Hematopoietic multipotent progenitor cell treated with erythropoietin and hydrocortisone succinate and interleukin-3 and kit ligand, for 4 days (in vitro differentiated cells): ENCODE data around the gene FLNB.
"Not testable (repeated sequence)": the region's sequence is repeated elsewhere in the genome, so short reads cannot be mapped to it uniquely, and the experiment has no call there.

Experiments used
- DNase-seq: peaks from one replicate; pipeline ENCODE4 v3.0.0-alpha.2; 2015

FLNB gene

DNA sequence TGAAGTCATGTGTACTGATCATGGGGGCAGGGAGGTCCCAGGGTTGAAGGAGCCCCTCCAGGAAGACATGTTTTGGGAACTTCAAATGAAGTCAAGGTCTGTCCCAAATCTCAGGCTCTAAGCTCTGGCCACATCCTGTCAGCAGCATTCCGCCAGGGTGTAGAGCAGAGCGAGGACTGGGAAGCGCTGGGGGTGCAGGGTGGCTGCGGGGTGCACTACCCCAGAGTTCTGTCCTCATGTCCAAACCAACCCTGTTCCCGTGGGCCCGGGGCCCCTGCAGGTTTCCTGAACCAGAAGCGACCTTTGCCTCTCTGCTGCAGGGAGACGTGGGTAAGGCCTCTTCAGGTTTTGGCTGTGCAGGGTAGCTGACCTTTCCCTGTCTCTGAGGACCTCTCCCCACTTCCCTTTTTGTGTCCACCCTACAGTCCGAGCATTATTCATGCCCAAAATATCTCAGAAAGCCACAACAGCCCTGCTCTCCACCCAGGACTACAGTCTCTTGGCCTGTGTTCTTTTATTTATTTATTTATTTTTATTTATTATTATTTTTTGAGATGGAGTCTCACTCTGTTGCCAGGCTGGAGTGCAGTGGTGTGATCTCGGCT lies 26.6 kb upstream of the FLNB start:
- no peak for DNase-seq

DNA sequence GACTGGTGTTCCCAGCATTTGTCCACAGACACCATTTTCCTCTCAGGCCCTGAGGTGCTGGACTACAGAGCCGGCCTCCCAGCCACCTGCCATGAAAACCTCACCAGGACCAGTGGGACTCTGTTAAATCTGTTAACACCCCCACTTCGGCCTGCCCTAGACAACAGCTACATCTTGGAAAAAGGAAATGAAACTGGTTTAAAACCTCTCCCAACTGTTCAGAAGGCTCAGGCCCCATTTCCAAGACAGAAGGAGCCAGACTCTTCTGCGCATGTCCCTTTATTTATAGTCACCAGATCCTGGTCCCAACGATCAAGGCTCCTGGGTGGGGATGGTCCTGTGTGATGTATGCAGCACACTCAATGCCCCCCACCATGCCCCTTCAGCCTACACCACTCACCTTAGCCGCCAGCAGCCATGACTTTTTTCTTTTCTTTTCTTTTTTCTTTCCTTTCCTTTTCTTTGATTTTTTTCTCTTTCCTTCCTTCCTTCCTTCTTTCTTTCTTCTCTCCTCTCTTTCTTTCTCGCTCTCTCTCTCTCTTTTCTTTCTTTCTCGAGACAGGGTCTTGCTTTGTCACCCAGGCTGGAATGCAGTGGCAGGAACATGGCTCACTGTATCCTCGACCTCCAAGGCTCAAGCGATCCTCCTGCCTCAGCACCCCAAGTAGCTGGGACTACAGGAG lies 25.5 kb upstream of the FLNB start:
- DNase-seq: no peak

DNA sequence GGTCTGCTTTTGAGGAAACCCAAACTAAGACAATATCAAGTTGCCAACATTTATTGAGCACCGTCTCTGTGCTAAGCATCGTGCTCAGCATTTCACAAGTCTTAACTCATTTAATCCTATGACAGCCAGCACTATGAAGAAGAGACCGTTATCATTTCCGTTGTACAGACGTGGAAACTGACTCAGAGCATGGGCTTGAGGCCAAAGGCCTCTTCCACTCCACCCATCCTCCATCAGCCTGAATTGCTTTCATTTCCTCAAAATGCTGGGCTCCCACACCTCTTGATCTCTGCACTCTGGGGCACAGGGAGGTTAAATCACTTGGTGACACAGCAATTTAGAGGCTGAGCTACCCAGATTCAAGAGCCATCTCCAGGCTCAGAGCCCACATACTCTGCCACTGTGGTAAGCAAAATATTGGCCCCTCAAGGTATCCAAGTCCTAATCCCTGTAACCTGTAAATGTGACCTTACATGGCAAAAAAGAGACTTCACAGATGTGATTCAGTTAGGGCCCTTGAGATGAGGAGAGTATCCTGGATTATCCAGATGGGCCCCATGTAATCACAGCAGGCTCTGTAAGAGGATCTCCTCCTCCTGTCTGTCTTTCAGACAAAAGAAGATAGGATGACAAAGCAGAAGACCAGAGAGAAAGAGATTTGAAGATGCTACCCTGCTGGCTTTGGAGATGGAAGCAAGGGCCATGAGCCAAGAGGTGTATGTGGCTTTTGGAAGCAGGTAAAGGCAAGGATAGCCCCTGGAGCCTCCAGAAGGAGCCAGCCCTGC lies 24.3 kb upstream of the FLNB start:
- peak; percentile 96 for DNase-seq

DNA sequence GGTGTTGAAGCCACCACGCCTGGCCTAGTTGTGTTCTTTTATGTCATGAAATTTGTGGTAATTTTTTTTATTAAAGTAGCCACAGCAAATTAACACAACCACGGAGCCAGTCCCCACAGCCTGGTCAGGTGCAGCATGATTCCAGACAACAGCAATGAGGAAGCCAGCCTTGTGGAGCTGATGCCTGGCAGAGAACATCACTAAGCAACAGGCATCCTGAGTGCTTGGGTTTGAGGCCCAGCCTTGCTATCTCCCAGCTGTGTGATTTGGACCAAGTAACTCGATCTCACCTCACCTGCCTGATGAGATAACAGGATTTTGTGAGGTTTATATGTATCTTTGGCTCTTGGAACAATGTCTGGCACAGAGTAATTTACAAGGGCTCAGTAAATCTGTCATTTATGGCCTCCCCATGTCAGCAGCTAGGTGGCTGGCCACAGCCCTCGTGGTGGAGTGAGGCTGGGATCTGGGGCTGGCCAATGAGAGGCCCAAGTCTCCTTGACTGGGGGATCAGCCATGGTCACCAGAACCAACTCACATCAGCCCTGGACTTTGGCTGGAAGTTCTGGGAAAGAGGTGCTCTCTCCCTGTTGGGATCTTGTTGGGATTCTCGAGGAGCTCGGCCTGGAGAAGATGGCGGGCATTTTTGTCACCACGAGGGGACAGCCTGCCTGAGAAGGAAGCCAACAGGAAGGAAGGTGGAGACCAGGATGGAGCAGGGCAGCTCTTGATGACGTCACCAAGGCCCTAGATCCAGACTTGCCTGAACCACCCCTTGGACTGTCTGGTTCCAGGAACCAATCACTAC lies 22.8 kb upstream of the FLNB start:
- DNase-seq: peak; percentile 22

DNA sequence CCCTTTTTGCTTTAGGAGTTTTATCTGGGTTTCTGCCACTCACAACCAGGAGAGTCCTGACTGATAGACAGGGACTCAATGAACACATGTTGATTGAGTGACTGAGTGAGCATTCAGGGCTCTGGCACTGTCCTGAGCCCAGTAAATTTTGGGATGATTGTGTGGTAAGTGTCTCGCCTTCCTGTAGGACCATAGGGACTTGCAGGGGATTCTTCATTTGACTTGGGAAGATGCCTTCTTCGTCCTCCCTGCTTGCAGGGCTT lies 22.3 kb upstream of the FLNB start:
- no peak for DNase-seq

DNA sequence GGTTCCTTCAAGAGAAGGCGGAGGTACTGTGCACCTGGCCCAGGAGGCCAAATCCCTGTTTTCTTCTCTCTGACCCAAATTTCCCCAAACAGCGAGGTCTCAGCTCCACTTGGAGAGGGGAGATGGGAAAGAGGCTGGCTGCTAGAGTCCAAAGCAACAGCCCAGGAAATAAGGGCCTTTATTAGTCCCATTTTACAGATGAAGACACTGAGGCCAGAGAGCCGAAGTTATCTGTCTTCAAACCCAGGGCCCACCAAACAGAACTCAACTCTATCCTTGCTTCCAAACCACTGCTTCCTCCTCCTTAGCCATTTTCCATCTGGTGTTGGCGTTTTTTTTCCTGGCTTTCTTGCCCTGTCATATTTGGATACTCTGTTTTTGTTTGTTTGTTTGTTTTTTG lies 22.0 kb upstream of the FLNB start:
- no peak for DNase-seq

DNA sequence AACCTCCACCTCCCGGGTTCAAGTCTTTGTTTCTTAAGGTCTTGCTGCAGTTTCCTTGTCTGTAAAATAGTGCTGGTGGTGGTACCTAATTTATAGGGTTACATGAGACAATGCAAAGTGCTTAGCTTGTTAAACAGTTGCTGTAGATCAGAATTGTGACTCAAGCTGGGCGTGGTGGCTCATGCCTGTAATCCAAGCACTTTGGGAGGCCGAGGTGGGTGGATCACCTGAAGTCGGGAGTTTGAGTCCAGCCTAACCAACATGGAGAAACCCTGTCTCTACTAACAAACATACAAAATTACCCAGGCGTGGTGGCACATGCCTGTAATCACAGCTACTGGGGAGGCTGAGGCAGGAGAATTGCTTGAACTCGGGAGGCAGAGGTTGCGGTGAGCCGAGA lies 19.0 kb upstream of the FLNB start:
- DNase-seq: not testable (repeated sequence)

DNA sequence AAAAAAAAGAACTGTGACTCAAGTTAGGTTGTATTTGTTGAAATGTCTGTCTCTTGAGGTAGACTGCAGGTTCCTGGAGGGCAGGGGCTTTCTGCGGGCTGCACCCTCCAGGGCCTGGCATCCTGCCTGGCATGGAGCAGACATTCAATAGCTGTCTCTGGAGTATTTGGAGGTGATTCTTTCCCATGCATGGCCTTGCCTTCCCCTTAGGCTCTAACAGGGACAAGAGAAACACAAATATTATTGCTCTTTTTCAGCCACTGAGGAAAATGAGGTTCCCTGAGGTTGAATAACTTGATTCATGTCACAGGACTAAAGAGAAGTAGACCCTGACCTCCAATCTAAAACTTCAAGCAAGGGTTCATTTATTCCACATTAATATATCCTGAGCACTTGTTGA lies 18.6 kb upstream of the FLNB start:
- no peak for DNase-seq

DNA sequence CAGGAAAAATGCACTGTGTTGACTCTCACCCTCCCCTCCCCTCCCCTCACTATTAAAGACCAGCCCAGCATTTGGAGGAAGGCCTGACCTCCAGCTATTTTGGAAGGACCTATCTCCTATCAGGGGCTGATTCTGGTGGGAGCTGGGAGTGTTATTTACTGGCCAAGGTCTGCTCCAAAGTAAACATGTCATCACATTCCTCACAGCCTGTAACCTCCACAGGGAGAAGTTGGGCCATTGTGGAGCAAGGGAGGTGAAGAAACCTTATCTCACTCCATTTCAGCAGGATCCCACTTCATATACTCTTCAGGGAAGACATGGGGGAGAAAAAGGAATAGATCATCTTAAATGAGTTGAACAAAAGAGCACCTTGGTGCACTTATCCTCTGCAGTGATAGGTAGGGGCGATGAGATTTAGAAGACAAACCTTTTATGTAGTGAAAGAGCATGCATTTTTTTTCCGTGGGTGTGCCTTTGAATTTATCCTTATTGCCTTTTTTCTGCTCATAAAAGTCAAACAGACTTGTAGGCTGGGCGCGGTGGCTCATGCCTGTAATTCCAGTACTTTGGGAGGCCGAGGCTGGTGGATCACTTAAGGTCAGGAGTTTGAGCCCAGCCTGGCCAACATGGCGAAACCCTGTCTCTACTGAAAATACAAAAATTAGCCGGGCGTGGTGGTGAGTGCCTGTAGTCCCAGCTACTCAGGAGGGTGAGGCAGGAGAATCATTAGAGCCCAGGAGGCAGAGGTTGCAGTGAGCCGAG lies 15.6 kb upstream of the FLNB start:
- no peak for DNase-seq

DNA sequence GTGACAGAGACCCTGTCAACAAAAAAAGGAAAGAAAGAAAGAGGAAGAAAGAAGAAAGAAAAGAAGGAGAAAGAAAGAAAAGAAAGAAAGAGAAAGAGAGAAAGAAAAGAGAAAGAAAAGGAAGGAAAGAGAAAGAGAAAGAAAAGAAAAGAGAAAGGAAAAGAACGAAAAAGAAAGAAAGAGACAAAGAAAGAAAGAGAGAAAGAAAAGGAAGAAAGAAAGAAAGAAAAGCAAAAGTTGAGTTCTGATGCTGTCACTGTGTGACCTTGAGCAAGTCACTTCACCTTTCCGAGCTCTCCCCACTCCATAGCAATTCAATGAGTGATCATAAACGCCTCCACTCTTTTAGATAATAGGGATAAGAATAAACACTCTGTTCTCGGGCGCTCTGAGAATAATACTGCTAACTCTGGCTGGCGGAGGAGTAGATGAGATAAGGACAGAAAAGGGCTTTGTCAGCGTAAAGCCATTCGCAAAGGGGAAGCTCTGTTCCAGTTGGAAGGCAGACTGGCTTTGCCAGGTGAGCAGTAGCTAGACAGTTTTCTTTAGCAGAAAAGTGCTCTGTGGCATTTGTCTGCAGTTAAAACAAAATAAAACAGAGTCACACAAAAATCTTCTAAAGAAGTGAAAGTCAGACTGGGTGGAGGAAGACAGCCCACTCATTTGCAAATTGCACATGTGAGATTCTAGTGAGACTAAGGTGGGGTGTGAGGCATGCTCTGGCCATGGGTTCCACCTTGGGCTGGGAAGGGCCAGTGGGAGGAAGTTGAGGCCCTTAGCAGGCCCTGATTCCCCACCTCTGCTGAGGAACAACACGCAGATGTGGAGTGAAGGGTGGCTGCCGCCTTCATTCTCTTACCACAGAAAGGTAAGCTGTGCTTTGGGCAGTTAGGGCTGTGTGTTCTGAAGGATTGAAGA lies 9.6 kb upstream of the FLNB start:
- peak; percentile 82 for DNase-seq

- DNase-seq: peak; percentile 37
Observed at GRCh38 chr3:57999417-58000115, 8.7 kb upstream of the FLNB start.

- no peak for DNase-seq
Observed at GRCh38 chr3:58000306-58001085, 7.7 kb upstream of the FLNB start.

GRCh38 chr3:58001086-58001467 lies 7.1 kb upstream of the FLNB start:
- DNase-seq: no peak

GRCh38 chr3:58001979-58002378 lies 6.2 kb upstream of the FLNB start:
- DNase-seq: no peak

GRCh38 chr3:58003093-58003492 lies 5.1 kb upstream of the FLNB start:
- no peak for DNase-seq

- DNase-seq: no peak
Observed at GRCh38 chr3:58004973-58005372, 3.2 kb upstream of the FLNB start.

DNA sequence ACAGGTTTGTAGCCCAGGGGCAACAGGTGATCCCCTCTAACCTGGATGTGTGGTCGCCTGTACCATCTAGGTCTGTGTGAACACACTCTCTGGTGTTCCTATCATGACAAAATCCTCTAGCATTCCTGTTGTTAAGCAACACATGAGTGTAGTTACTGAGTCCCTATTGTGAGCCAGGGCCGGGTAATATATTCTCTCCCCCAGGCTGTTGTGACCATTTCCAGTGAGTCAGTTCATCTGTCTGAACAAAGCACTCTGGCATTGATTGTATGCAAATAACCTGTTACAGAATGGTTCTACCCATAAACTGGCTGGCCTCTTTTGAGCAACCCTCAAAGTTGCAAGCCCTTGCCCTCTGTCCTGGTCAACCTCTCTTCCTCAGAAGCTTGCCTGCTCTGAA lies 2.6 kb upstream of the FLNB start:
- no peak for DNase-seq

DNA sequence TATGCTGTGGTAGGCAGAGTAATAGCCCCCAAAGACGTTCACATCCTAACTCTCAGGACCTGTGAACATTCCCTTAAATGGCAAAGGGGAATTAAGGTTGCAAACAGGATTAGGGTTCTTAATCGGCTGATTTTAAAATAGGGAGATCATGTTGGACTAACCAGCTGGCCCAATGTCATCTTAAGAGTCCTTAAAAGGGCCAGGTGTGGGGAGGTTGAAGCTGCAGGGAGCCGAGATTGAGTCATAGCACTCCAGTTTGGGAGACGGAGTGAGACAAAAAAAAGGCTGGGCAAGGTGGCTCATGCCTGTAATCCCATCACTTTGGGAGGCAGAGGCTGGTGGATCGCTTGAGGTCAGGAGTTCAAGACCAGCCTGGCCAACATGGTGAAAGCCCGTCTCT lies 1.6 kb upstream of the FLNB start:
- no peak for DNase-seq

- peak; percentile 48 for DNase-seq
Observed at GRCh38 chr3:58009026-58009748, 965 bp downstream of the FLNB start.
